ENCODE data around the gene PCK1. TPM values are rescaled to one million over a fixed set of nuclear protein-coding genes. Genes with fewer than 3 reads are reported as not detected.

Gene PCK1
- total RNA-seq, 1 experiment from 2014 or later = 0.21 TPM

GRCh38 chr20:57530327-57530981, 30.5 kb upstream of the PCK1 start:
- intact Hi-C loops (cut with micrococcal nuclease; ENCODE audit: unreplicated experiment) = no loop called here
- no peak for DNase-seq (ENCODE audit: low read depth, low spot score)
- ChIA-PET POLR2A (no interaction called here), CTCF (no interaction called here)
- in situ Hi-C loops (cut with HindIII; ENCODE audit: low pct_unique_long_range_greater_than_20kb, low sequenced_read_pairs) = no loop called here
- Histone ChIP-seq H3K36me3 (ENCODE audit: control insufficient read depth, insufficient read depth, low read length) (no peaks in the 10 kb centered on the region), H3K9me3 (ENCODE audit: control insufficient read depth, insufficient read depth, low read depth, low read length) (no peaks in the 10 kb centered on the region), H3K27ac (ENCODE audit: low read length) (no peak overlapping the region), H3K27me3 (ENCODE audit: control insufficient read depth, insufficient read depth, low read length) (no peaks in the 10 kb centered on the region; the same call in none of the 2 replicates), H3K4me3 (ENCODE audit: low read depth in 2 of 2, low read length in 2 of 2) (no peak overlapping the region), H3K4me1 (ENCODE audit: control insufficient read depth, insufficient read depth, low read length) (no peaks in the 10 kb centered on the region)
- TF ChIP-seq SIN3A (IDR thresholded peaks at IDR 0.05; ENCODE audit: borderline replicate concordance, insufficient read depth, low read depth, low read length) (no peak), TCF7L2 (IDR thresholded peaks at IDR 0.05; ENCODE audit: low read depth, low read length) (peak; percentile 71; the same call in 1 of the 2 replicates)
- BruUV-seq (replicated peaks) = no TSS peak
- ATAC-seq = no peak

DNA sequence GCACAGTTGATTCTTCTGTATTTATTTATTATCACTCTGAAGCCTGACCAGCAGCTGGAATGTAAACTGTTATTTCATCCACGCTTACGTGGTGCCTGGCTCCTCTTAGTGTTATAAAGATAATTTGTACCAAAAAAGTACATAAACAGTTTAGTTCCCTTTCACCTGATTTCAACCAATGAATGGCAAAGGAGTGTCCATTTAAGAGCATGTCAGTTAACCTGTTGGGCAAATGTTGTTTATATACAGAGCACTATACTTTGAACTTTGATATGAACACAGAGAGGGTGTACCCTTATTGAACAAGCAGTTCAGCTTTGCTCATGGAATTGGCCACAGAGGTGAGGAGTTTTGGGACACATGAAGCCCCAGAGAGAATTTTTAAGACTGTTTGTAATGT, 28.8 kb upstream of the PCK1 start:
- Histone ChIP-seq H3K27ac (ENCODE audit: low read length) (no peak overlapping the region), H3K4me3 (ENCODE audit: low read depth in 2 of 2, low read length in 2 of 2) (no peak overlapping the region), H3K4me1 (ENCODE audit: control insufficient read depth, insufficient read depth, low read length) (no peaks in the 10 kb centered on the region), H3K36me3 (ENCODE audit: control insufficient read depth, insufficient read depth, low read length) (no peaks in the 10 kb centered on the region), H3K27me3 (ENCODE audit: control insufficient read depth, insufficient read depth, low read length) (peaks cover 3% of the 10 kb centered on the region), H3K9me3 (ENCODE audit: control insufficient read depth, insufficient read depth, low read depth, low read length) (no peaks in the 10 kb centered on the region)
- no peak for ATAC-seq
- intact Hi-C loops (cut with micrococcal nuclease; ENCODE audit: unreplicated experiment) = no loop called here
- ChIA-PET POLR2A (no interaction called here), CTCF (no interaction called here)
- no TSS peak for BruUV-seq (replicated peaks)
- in situ Hi-C loops (cut with HindIII; ENCODE audit: low pct_unique_long_range_greater_than_20kb, low sequenced_read_pairs) = no loop called here
- no peak for TF ChIP-seq TCF7L2 (IDR thresholded peaks at IDR 0.05; ENCODE audit: low read depth, low read length)
- TF ChIP-seq POLR2AphosphoS5 (IDR thresholded peaks at IDR 0.05; ENCODE audit: low read depth, low read length) = no peak
- TF ChIP-seq CTCF (IDR thresholded peaks at IDR 0.05) = no peak
- DNase-seq (ENCODE audit: low read depth, low spot score) = no peak

DNA sequence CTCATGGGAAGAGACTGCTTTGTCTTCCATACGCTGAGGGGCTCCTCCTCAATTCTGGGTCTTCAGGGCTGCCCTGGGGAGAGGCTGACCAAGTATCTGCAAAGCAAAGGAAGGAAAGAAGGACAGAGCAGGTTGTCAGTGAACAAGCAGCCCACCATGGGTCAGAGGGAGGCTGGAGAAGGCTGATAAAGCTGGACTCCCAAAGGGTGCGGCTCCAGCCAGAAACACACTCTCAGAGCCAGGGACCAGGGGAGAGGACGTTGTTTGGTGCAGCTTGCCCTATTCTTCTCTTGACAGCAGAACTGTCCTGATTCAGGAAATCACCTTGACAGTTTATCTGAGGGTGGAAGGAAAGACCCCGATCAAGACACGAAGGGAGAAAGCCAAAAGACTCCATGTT, 25.6 kb upstream of the PCK1 start:
- ChIA-PET CTCF (no interaction called here), POLR2A (no interaction called here)
- intact Hi-C loops (cut with micrococcal nuclease; ENCODE audit: unreplicated experiment) (no loop called here), in situ Hi-C loops (cut with HindIII; ENCODE audit: low pct_unique_long_range_greater_than_20kb, low sequenced_read_pairs) (no loop called here)
- TF ChIP-seq SIN3A (IDR thresholded peaks at IDR 0.05; ENCODE audit: borderline replicate concordance, insufficient read depth, low read depth, low read length) = no peak
- no peak for TF ChIP-seq REST (IDR thresholded peaks at IDR 0.05; ENCODE audit: insufficient read depth in 1 of 2, low read depth in 2 of 2, low read length in 1 of 2)
- no peak for TF ChIP-seq TCF7L2 (IDR thresholded peaks at IDR 0.05; ENCODE audit: low read depth, low read length)
- no peak for TF ChIP-seq POLR2AphosphoS5 (IDR thresholded peaks at IDR 0.05; ENCODE audit: low read depth, low read length)
- TF ChIP-seq CTCF (IDR thresholded peaks at IDR 0.05) = no peak
- DNase-seq (ENCODE audit: low read depth, low spot score) (no peak), ATAC-seq (no peak)
- no TSS peak for BruUV-seq (replicated peaks)
- H3K9me3 ChIP-seq (ENCODE audit: control insufficient read depth, insufficient read depth, low read depth, low read length) = no peaks in the 10 kb centered on the region
- H3K36me3 ChIP-seq (ENCODE audit: control insufficient read depth, insufficient read depth, low read length) = no peaks in the 10 kb centered on the region
- H3K27me3 ChIP-seq (ENCODE audit: control insufficient read depth, insufficient read depth, low read length) = peaks cover 3% of the 10 kb centered on the region
- no peaks in the 10 kb centered on the region for H3K4me1 ChIP-seq (ENCODE audit: control insufficient read depth, insufficient read depth, low read length)
- H3K27ac ChIP-seq (ENCODE audit: low read length) = no peak overlapping the region
- H3K4me3 ChIP-seq (ENCODE audit: low read depth in 2 of 2, low read length in 2 of 2) = no peak overlapping the region

All from Panc1 (cell line).